Measurements from ENCODE around the gene PCIF1.
"Not testable (repeated sequence)": the region's sequence is repeated elsewhere in the genome, so short reads cannot be mapped to it uniquely, and the experiment has no call there.

Gene PCIF1

GRCh38 chr20:45968801-45969711, 34.6 kb downstream of the PCIF1 start:
- DNase-seq, result no peak

- DNase-seq, result peak; percentile 88
Observed at GRCh38 chr20:45969712-45970634, 35.5 kb downstream of the PCIF1 start.

GRCh38 chr20:45970646-45971424, 36.4 kb downstream of the PCIF1 start:
- peak; percentile 72 for DNase-seq

DNA sequence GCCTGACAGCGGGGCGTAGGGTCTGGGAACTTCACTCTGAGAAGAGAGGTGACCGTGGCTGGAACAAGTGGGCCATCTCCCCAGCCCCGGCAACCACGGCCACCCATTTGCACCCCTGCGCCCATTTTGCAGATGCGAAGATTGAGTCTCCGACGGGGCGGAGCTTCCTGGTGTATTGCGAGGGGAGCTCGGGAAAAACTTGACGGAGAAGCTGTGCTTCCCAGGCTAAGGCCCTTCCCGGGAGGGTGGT, 36.9 kb downstream of the PCIF1 start:
- no peak for DNase-seq

DNA sequence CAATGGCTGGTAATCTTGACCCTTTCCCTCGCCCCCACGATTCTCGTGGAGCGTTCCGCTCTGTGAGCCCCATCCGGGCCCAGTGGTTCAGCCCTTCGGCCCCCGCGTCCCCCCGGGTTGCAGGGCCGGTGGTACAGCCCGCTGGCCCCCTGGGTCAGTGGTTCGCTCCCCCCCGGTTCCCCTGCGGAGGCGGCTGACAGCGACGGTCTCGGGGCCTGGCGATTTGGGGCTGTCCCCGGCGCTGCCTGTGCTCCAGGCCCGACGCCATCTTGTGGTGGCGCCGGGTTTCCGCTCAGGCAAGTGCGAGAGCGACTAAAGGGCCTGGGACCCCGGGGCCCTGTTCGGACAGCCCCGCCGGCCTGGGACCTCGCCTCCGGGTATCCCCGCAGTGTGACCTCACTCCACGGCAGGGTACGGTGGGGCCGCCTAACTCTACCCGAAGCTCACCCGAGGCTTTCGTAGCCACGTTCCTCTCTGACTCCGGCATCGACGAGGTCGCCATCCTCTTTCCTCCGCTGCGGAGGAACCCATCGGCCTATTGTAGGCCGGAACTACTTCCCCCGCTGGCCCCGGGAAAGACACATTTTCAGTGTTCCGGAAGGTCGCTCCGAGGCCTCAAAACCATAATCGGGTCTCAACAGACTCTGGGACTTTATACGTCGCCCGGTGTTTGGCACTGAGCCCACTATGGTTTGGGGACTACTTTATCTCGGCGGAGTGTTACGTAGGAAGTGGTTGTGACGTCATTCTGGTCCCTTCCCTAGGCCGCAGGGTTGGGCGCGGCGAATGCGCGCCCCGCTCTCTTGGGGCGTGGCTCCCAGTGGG, 37.4 kb downstream of the PCIF1 start, which contains the start of gene ZNF335:
ZNF335 (minus strand) TSS at position 529 of the 825 bp plus-strand sequence. CDS start 793 bp downstream, outside the sequence.
- peak; percentile 99 for DNase-seq

- peak; percentile 99 for DNase-seq
Observed at GRCh38 chr20:45972500-45973183, 38.2 kb downstream of the PCIF1 start.

- DNase-seq, result no peak
Observed at GRCh38 chr20:45974896-45975565, 40.5 kb downstream of the PCIF1 start.

GRCh38 chr20:45975686-45976085, 41.2 kb downstream of the PCIF1 start:
- DNase-seq, result no peak

DNA sequence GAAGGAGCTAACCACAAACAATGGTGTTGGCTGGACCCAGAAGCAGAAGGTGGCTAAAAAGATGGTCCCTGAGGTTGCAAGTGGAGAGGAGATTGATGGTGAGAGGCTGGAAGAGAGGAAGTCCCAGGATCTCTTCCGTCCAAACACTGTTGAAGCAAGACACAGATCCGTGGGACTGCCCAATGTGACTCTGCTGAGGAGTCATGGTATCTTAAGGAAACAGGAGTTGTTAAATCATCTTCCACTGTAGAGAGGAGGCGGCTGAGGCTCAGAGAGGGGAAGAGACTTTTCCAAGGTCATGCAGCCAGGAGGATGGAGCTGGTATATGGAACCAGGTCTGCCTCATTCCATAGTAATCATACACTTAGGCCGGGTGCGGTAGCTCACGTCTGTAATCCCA, 41.6 kb downstream of the PCIF1 start:
- no peak for DNase-seq

GRCh38 chr20:45981261-45981660, 46.8 kb downstream of the PCIF1 start:
- DNase-seq, result no peak

DNA sequence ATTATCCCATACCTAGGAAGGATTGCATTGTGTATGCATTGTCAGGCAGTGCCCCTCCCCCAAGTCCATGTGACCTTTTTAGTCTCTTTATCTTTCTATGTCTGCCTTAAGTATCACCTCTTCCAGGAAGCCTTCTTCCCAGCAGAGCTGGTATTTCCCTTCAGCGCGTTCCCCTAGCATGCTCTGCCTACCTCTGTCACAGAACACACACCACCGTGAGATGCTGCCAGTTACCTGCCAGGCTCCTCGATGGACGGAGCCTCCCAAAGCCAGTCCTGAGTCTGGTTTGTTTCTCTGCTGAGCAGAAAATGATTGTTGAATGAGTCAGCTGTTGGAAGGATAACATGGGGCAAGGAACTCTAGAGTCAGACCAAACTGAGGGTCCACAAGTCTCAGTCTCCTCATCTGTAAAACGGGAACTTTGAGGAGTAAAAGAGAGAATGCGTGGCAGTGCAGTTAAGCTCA, 48.8 kb downstream of the PCIF1 start:
- DNase-seq, result no peak

GRCh38 chr20:45985573-45985972, 51.1 kb downstream of the PCIF1 start:
- DNase-seq, result peak; percentile 47

- peak; percentile 86 for DNase-seq
Observed at GRCh38 chr20:45987108-45987780, 52.8 kb downstream of the PCIF1 start.

- not testable (repeated sequence) for DNase-seq
Observed at GRCh38 chr20:45988830-45989229, 54.3 kb downstream of the PCIF1 start.

- no peak for DNase-seq
Observed at GRCh38 chr20:45991616-45992015, 57.1 kb downstream of the PCIF1 start.

DNA sequence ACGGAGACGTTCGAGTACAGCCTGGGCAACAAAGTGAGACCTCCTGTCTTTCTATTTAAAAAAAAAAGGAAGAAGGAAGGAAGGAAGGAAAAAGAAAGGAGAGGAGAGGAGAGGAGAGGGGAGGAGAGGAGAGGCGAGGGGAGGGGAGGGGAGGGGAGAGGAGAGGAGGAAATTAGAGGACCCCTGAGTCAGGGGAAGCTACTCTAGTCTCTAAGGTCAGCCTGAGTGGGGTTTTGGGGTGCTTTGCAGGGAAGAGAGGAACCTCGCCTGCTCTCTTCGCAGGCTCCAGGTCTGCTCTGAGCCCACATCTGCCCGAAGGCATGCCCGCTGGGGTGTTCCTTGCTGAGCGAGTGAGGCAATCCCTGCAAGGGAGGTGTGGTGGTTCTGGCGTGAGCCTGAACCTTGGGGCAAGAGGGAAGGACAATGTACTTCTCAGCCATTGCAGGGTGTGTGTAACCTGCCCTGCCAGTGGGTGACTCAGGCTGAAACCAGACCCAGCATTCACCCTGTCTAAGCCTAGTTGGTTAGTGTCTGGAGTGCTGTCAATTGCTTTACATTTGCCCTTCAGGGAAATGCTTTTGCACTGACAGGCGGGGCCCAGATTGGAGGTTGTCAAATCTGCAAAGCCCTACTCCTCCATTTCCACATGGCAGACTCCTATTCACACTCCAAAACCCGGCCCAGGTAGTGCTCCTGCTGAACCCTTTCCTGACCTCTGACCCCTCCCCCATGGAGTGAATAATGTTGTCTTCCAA, 58.9 kb downstream of the PCIF1 start:
- DNase-seq, result peak; percentile 88

GRCh38 chr20:45994761-45995493, 60.4 kb downstream of the PCIF1 start:
- DNase-seq, result no peak

- DNase-seq, result not testable (repeated sequence)
Observed at GRCh38 chr20:45995495-45996097, 61.1 kb downstream of the PCIF1 start.
